Measurements from ENCODE around the gene LGI4. TPM values are rescaled to one million over a fixed set of nuclear protein-coding genes. Genes with fewer than 3 reads are reported as not detected.

The LGI4 gene
- total RNA-seq, 1 experiment from 2014 or later = 3.2 TPM

DNA sequence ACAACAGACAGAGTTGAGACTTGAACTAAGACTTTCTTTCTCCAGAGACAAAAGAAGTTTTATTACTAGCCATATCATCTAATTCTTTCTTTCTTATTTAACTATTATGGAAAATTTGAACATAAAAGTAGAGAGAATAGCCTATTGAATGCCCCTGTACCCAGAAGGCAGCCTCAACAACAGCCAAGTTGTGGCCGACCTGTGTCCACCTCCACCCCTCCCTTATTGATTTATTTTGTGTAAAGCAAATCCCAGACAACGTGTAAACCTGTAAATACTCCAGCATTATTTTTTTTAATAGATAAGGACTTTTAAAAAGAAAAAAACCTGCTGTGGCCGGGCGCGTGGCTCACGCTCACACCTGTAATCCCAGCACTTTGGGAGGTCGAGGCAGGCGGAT, 45.3 kb downstream of the LGI4 start:
- Histone ChIP-seq H3K4ac (ENCODE audit: low read depth, low read length) (no peak overlapping the region), H4K5ac (ENCODE audit: insufficient read length, low read depth, low read length) (no peak overlapping the region), H3K23me2 (ENCODE audit: insufficient read length, low read depth, low read length, poor library complexity, severe bottlenecking) (no peaks in the 10 kb centered on the region), H3K9me3 (ENCODE audit: control insufficient read depth, low read depth, low read length) (no peaks in the 10 kb centered on the region), H3K79me1 (ENCODE audit: insufficient read depth, low read depth, low read length, poor library complexity, severe bottlenecking) (no peaks in the 10 kb centered on the region), H3T11ph (ENCODE audit: low read length) (no peak overlapping the region), H3K23ac (ENCODE audit: insufficient read length, low read depth, low read length) (no peak overlapping the region), H3K9ac (ENCODE audit: extremely low read depth, insufficient read length, low read length) (no peak overlapping the region), H2AFZ (ENCODE audit: low read length) (no peak overlapping the region), H3K79me2 (ENCODE audit: insufficient read depth, low read length) (no peaks in the 10 kb centered on the region), H2AK5ac (ENCODE audit: insufficient read length, low read length) (no peak overlapping the region), H3K14ac (ENCODE audit: insufficient read depth, low read length) (no peak overlapping the region), H2BK120ac (ENCODE audit: low read depth, low read length, poor library complexity, severe bottlenecking) (no peak overlapping the region), H4K91ac (ENCODE audit: insufficient read length, low read depth, low read length) (no peak overlapping the region), H4K8ac (replicated peaks; ENCODE audit: insufficient read length, low read depth, low read length) (no peak overlapping the region), H3K27me3 (ENCODE audit: insufficient read depth, low read length) (no peaks in the 10 kb centered on the region), H3K27ac (ENCODE audit: insufficient read length, low read depth, low read length) (no peak overlapping the region), H2BK15ac (ENCODE audit: low read depth, low read length) (no peak overlapping the region), H4K20me1 (ENCODE audit: control insufficient read depth, insufficient read depth, insufficient read length) (no peaks in the 10 kb centered on the region), H3K4me1 (ENCODE audit: insufficient read depth, low read length) (no peaks in the 10 kb centered on the region; the same call in 1 of the 2 replicates), H2BK5ac (ENCODE audit: insufficient read length, low read length) (no peak overlapping the region), H3K18ac (ENCODE audit: insufficient read length, low read depth, low read length) (no peak overlapping the region), H2BK12ac (ENCODE audit: insufficient read length, low read depth, low read length) (no peak overlapping the region), H3K56ac (ENCODE audit: insufficient read length, low read depth, low read length) (no peak overlapping the region), H3K4me2 (ENCODE audit: insufficient read depth, insufficient read length, low read length) (no peak overlapping the region), H2BK20ac (ENCODE audit: low read depth, low read length, poor library complexity, severe bottlenecking) (no peak overlapping the region)
- TF ChIP-seq, protein P1, sequence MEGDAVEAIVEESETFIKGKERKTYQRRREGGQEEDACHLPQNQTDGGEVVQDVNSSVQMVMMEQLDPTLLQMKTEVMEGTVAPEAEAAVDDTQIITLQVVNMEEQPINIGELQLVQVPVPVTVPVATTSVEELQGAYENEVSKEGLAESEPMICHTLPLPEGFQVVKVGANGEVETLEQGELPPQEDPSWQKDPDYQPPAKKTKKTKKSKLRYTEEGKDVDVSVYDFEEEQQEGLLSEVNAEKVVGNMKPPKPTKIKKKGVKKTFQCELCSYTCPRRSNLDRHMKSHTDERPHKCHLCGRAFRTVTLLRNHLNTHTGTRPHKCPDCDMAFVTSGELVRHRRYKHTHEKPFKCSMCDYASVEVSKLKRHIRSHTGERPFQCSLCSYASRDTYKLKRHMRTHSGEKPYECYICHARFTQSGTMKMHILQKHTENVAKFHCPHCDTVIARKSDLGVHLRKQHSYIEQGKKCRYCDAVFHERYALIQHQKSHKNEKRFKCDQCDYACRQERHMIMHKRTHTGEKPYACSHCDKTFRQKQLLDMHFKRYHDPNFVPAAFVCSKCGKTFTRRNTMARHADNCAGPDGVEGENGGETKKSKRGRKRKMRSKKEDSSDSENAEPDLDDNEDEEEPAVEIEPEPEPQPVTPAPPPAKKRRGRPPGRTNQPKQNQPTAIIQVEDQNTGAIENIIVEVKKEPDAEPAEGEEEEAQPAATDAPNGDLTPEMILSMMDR (conservative IDR thresholded peaks at IDR 0.05) = no peak
- Mint-ChIP-seq H3K36me3 (ENCODE audit: insufficient read depth in 1 of 3, low read depth in 3 of 3) (no peaks in the 10 kb centered on the region), H3K4me1 (peaks cover 9 to 16% of the 10 kb centered on the region in 2 experiments), H3K9me3 (no peaks in the 10 kb centered on the region), H3K27me3 (ENCODE audit: low read depth) (no peaks in the 10 kb centered on the region; the same call in none of the 2 replicates), H3K4me3 (no peak overlapping the region), H3K27ac (no peak overlapping the region)
- no CpG with 5 or more reads among the region's 8 CpGs for WGBS (ENCODE audit: extremely low coverage, insufficient read length, low lambda C conversion rate)
- no peak for DNase-seq
